ENCODE results near the gene EIF4G1.

EIF4G1 gene

DNA sequence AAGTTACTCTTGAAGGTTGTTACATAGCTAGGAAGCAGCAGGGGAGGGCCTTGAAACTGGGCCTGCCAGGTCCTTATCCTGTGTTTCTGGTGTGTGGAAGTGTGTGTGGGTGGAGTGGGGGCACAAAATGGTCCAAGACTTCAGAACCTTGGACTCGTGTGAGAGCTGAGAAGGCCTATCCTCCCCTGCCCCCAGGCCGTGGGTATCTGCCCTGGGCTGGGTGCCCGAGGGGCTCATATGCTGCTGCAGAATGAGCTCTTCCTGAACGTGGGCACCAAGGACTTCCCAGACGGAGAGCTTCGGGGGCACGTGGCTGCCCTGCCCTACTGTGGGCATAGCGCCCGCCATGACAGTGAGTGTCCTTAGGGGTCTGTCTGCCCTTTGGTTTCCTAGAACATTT is 69.9 kb downstream of the EIF4G1 start:
- no peak overlapping the region for H2AFZ ChIP-seq (ENCODE audit: low read length)
- no peaks in the 10 kb centered on the region for H3K9me3 ChIP-seq (ENCODE audit: low read length)
- H3K9ac ChIP-seq (ENCODE audit: low read length) = no peak overlapping the region
- H3K27me3 ChIP-seq (ENCODE audit: insufficient read depth, low read length) = peaks cover 3% of the 10 kb centered on the region; the same call in 1 of the 2 replicates
- H3K79me2 ChIP-seq (ENCODE audit: insufficient read depth, low read length) = no peaks in the 10 kb centered on the region
- no peak overlapping the region for H3K27ac ChIP-seq (ENCODE audit: low read depth, low read length, poor library complexity, severe bottlenecking)
- H3K36me3 ChIP-seq (ENCODE audit: insufficient read depth, low read length) = no peaks in the 10 kb centered on the region
- no peaks in the 10 kb centered on the region for H4K20me1 ChIP-seq (ENCODE audit: insufficient read depth, low read length)
- no peak overlapping the region for H3K4me2 ChIP-seq (ENCODE audit: low read length)
- no peaks in the 10 kb centered on the region for H3K4me1 ChIP-seq (ENCODE audit: insufficient read depth, low read length, severe bottlenecking)
- H3K4me3 ChIP-seq (ENCODE audit: low read depth, low read length, poor library complexity, severe bottlenecking) = no peak overlapping the region
- TF ChIP-seq CTCF (IDR thresholded peaks at IDR 0.05; ENCODE audit: low read length) (no peak), EZH2 (IDR thresholded peaks at IDR 0.05; ENCODE audit: borderline replicate concordance, low read length) (no peak)
- H3K9me2 ChIP-seq (ENCODE audit: low read depth, low read length) = no peaks in the 10 kb centered on the region
- no peaks in the 10 kb centered on the region for H3F3A ChIP-seq (ENCODE audit: insufficient read depth, low read length)

All from OCI-LY1 (cell line).